HEK293 (cell line): ENCODE results near the gene UNK.
A peak's percentile ranks its signal among the peaks of the same experiment; 100 is the strongest.

Source experiments
- CTCF ChIA-PET: fragments of 350-600 bp; formaldehyde crosslinking; extraction: SDS; loops from one replicate; lab custom pipeline; 2021; ENCODE audit warnings: antibody characterized with exemption; lab: Yijun Ruan, JAX
- POLR2A ChIA-PET: fragments of 300-600 bp; formaldehyde crosslinking; extraction: SDS; loops from one replicate; lab custom pipeline; 2020; ENCODE audit warnings: antibody characterized with exemption, inconsistent platforms; lab: Yijun Ruan, JAX
- H3K27ac ChIP-seq: fragments of 200-500 bp; sonication (Bioruptor generic); 2 replicates; pipeline ENCODE4 v1.5.1; 2014; ENCODE audit warnings: low read depth, low read length, control low read depth, inconsistent platforms; ENCODE audit errors: extremely low read depth
- H3K36me3 ChIP-seq, 2 experiments: fragments of 200-500 bp in 1 of 2; sonication (Bioruptor generic) in 1 of 2; 1 replicate in 1 of 2; 2 replicates in 1 of 2; pipeline ENCODE4 v1.5.1; 2014 to 2017; ENCODE audit warnings: inconsistent platforms in 2 of 2, low read length in 2 of 2; ENCODE audit not compliant: control insufficient read depth in 2 of 2, insufficient read depth in 1 of 2
- H3K4me1 ChIP-seq: fragments of 200-500 bp; sonication (Bioruptor generic); 2 replicates; pipeline ENCODE4 v1.5.1; 2014; ENCODE audit warnings: mild to moderate bottlenecking, low read length, inconsistent platforms; ENCODE audit not compliant: control insufficient read depth, insufficient read depth
- H3K4me3 ChIP-seq: 2 replicates; pipeline ENCODE4 v1.5.1; 2011; ENCODE audit warnings: low read depth, mild to moderate bottlenecking, control low read depth, low read length, moderate library complexity
- H3K9me3 ChIP-seq: fragments of 200-500 bp; sonication (Bioruptor generic); 2 replicates; pipeline ENCODE4 v1.5.1; 2014; ENCODE audit warnings: low read depth, low read length, inconsistent platforms; ENCODE audit not compliant: control insufficient read depth, insufficient read depth
- BCL11A ChIP-seq: fragments of 450-650 bp; formaldehyde crosslinking; IDR thresholded peaks from 2 replicates; pipeline ENCODE4 v1.5.1; 2016; ENCODE audit warnings: low read depth, missing biosample characterization, missing genetic modification characterization
- GLIS1 ChIP-seq: fragments of 450-650 bp; formaldehyde crosslinking; IDR thresholded peaks from 2 replicates; pipeline ENCODE4 v1.5.1; 2016; ENCODE audit warnings: missing biosample characterization, missing genetic modification characterization
- GLIS2 ChIP-seq: fragments of 450-650 bp; formaldehyde crosslinking; IDR thresholded peaks from 2 replicates; pipeline ENCODE4 v1.5.1; 2016; ENCODE audit warnings: missing biosample characterization, missing genetic modification characterization
- KLF8 ChIP-seq: fragments of 450-650 bp; formaldehyde crosslinking; IDR thresholded peaks from 2 replicates; pipeline ENCODE4 v1.5.1; 2016; ENCODE audit warnings: missing biosample characterization, missing genetic modification characterization
- SCRT1 ChIP-seq: fragments of 450-650 bp; formaldehyde crosslinking; IDR thresholded peaks from 2 replicates; pipeline ENCODE4 v1.5.1; 2016; ENCODE audit warnings: missing biosample characterization, missing genetic modification characterization, borderline replicate concordance
- SP2 ChIP-seq: fragments of 450-650 bp; formaldehyde crosslinking; IDR thresholded peaks from 2 replicates; pipeline ENCODE4 v1.5.1; 2016; ENCODE audit warnings: missing biosample characterization, missing genetic modification characterization
- SP7 ChIP-seq: fragments of 450-650 bp; formaldehyde crosslinking; IDR thresholded peaks from 2 replicates; pipeline ENCODE4 v1.5.1; 2016; ENCODE audit warnings: missing biosample characterization, missing genetic modification characterization
- YY1 ChIP-seq: fragments of 450-650 bp; formaldehyde crosslinking; IDR thresholded peaks from 2 replicates; pipeline ENCODE4 v1.5.1; 2018; ENCODE audit warnings: missing biosample characterization, missing genetic modification characterization
- ZFP69B ChIP-seq: fragments of 450-650 bp; formaldehyde crosslinking; IDR thresholded peaks from 2 replicates; pipeline ENCODE4 v1.5.1; 2016; ENCODE audit warnings: missing biosample characterization, missing genetic modification characterization
- ZNF10 ChIP-seq: fragments of 450-650 bp; formaldehyde crosslinking; IDR thresholded peaks from 2 replicates; pipeline ENCODE4 v1.5.1; 2017; ENCODE audit warnings: missing biosample characterization, missing genetic modification characterization
- ZNF132 ChIP-seq: fragments of 450-650 bp; formaldehyde crosslinking; IDR thresholded peaks from 2 replicates; pipeline ENCODE4 v1.5.1; 2017; ENCODE audit warnings: missing biosample characterization, missing genetic modification characterization, borderline replicate concordance
- ZNF155 ChIP-seq: fragments of 450-650 bp; formaldehyde crosslinking; IDR thresholded peaks from 2 replicates; pipeline ENCODE4 v1.5.1; 2016; ENCODE audit warnings: missing biosample characterization, missing genetic modification characterization
- ZNF175 ChIP-seq: fragments of 450-650 bp; formaldehyde crosslinking; IDR thresholded peaks from 2 replicates; pipeline ENCODE4 v1.5.1; 2016; ENCODE audit warnings: missing biosample characterization, missing genetic modification characterization
- ZNF221 ChIP-seq: fragments of 450-650 bp; formaldehyde crosslinking; IDR thresholded peaks from 2 replicates; pipeline ENCODE4 v1.5.1; 2017; ENCODE audit warnings: missing biosample characterization, missing genetic modification characterization, borderline replicate concordance
- ZNF350 ChIP-seq: fragments of 450-650 bp; formaldehyde crosslinking; IDR thresholded peaks from 2 replicates; pipeline ENCODE4 v1.5.0; 2017; ENCODE audit warnings: missing biosample characterization, mild to moderate bottlenecking, missing genetic modification characterization
- ZNF48 ChIP-seq: fragments of 450-650 bp; formaldehyde crosslinking; IDR thresholded peaks from 2 replicates; pipeline ENCODE4 v1.5.1; 2016; ENCODE audit warnings: missing biosample characterization, missing genetic modification characterization
- ZNF529 ChIP-seq: fragments of 450-650 bp; formaldehyde crosslinking; IDR thresholded peaks from 2 replicates; pipeline ENCODE4 v1.5.1; 2017; ENCODE audit warnings: missing genetic modification characterization, missing biosample characterization; ENCODE audit not compliant: insufficient replicate concordance
- TF ChIP-seq, protein P1 (sequence below): fragments of 450-650 bp; formaldehyde crosslinking; IDR thresholded peaks from 2 replicates; pipeline ENCODE4 v1.5.1; 2016; ENCODE audit warnings: missing biosample characterization, missing genetic modification characterization
- TF ChIP-seq, protein P2 (sequence below): fragments of 450-650 bp; formaldehyde crosslinking; IDR thresholded peaks from 2 replicates; pipeline ENCODE4 v1.5.1; 2016; ENCODE audit warnings: missing biosample characterization, missing genetic modification characterization
- TF ChIP-seq, protein P3 (sequence below): fragments of 450-650 bp; formaldehyde crosslinking; IDR thresholded peaks from 2 replicates; pipeline ENCODE4 v1.5.1; 2016; ENCODE audit warnings: missing biosample characterization, missing genetic modification characterization, borderline replicate concordance
- TF ChIP-seq, protein P4 (sequence below): fragments of 450-650 bp; formaldehyde crosslinking; optimal IDR thresholded peaks from 2 replicates; pipeline ENCODE3; 2016; ENCODE audit warnings: missing biosample characterization, mild to moderate bottlenecking, missing genetic modification characterization
- TF ChIP-seq, protein P5 (sequence below): fragments of 450-650 bp; formaldehyde crosslinking; IDR thresholded peaks from 2 replicates; pipeline ENCODE4 v1.5.1; 2016; ENCODE audit warnings: missing biosample characterization, missing genetic modification characterization

UNK gene

DNA sequence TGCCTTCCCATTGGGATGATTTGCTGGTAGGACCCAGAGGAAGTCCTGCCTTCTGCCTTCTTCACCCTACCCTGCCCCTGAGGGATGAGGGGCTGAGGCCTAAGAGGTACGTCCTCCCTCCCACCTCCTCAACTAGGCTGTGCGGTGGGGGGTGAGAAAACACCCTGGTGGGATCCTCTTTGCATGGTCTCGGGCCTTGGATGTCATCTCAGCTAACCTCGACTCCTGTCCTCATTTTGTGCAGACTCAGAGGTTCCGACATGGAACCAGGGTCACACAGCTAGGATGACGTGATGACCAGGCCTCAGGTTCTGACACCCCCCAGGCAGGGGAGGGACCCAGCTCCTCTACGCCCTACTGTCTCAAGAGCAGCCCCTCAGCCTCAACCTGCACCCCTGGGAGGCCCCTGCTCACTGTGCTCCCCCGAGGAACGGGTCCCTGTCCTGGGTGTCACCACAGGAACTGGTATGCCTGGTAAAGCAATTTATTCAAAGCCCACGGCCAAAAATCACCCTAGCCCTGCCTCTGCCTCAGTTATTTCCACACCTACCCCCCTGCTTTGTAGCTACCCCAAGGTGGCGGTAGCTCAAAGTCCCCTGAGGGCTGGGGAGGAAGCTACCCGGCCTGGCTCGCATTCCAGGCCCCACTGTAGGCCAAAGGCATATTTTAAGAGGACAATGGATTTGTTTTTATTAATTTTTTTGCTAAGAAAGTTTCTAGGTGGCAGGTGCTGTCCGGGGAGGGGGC is 42.1 kb downstream of the UNK start:
- H3K4me1 ChIP-seq: no peaks in the 10 kb centered on the region
- no peak overlapping the region for H3K4me3 ChIP-seq
- peak overlapping the region; percentile 55 for H3K27ac ChIP-seq
- ChIA-PET CTCF (interaction anchor here (0.6 to 4.0 kb wide), 17 partner anchors 10 to 228 kb away, joined by 3 to 25 read pairs (median 3); partner anchors contain the start of gene UNK), POLR2A (interaction anchor here (1.0 to 2.9 kb wide), 7 partner anchors 12 to 63 kb away, joined by 3 to 23 read pairs (median 8); partner anchors contain the start of gene WBP2)
- TF ChIP-seq ZNF48 (tag by site-specific recombination) (no peak), ZNF221 (tag by site-specific recombination) (no peak), BCL11A (tag by site-specific recombination) (no peak), SCRT1 (no peak), ZNF529 (tag by site-specific recombination) (no peak)
- peaks cover 0 to 46% of the 10 kb centered on the region in 2 experiments; a peak in 2 of 3 replicates for H3K36me3 ChIP-seq
- H3K9me3 ChIP-seq: no peaks in the 10 kb centered on the region

DNA sequence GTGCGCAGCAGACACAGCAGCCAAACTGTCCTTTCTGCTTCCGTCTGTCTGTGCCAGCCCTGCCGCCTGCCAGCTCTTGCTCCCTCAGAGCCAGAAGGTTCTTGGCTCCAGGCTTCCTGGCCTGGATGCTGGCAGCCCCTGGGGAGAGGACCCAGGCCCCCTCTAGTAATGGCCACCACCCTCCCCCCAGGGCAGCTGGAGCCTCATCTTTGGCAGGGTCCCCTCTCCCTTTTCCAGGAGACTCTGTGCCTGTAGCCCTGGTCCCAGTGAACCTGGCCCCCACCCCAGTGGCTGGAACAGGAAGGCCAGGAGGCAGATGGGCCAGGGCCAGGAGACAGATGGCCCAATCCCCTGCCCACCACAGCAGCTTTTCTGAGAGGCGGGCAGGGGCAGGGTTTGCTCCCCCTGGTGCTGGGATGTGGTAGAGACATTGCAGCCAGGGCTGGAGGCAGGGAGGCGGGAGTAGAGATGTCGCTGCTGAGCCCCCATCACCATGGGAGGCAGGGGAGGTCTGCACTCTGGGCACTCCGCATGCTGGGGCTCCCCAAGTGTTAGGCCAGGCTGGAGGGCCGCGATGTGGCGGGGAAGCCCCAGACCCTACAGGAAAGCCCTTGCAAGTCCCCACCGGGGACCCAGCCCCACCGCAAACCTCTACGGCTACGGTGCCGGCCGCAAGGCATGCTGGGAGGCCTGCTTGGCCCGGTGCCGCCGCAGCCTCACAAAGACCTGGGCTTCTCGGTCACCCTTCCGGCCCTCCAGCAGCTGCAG is 42.9 kb downstream of the UNK start:
- Histone ChIP-seq H3K27ac (peak overlapping the region; percentile 55), H3K4me1 (no peaks in the 10 kb centered on the region), H3K36me3 (peaks cover 0 to 38% of the 10 kb centered on the region in 2 experiments; a peak in 2 of 3 replicates), H3K9me3 (no peaks in the 10 kb centered on the region), H3K4me3 (no peak overlapping the region)
- CTCF ChIA-PET: interaction anchor here (0.6 to 4.0 kb wide), 17 partner anchors 9 to 227 kb away, joined by 3 to 25 read pairs (median 4); partner anchors contain the start of genes GALK1 and UNK
- POLR2A ChIA-PET: interaction anchor here (0.5 to 2.9 kb wide), 8 partner anchors 12 to 62 kb away, joined by 3 to 23 read pairs (median 6); partner anchors contain the start of gene WBP2
- TF ChIP-seq, protein P1, sequence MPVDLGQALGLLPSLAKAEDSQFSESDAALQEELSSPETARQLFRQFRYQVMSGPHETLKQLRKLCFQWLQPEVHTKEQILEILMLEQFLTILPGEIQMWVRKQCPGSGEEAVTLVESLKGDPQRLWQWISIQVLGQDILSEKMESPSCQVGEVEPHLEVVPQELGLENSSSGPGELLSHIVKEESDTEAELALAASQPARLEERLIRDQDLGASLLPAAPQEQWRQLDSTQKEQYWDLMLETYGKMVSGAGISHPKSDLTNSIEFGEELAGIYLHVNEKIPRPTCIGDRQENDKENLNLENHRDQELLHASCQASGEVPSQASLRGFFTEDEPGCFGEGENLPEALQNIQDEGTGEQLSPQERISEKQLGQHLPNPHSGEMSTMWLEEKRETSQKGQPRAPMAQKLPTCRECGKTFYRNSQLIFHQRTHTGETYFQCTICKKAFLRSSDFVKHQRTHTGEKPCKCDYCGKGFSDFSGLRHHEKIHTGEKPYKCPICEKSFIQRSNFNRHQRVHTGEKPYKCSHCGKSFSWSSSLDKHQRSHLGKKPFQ (tag by site-specific recombination): no peak
- TF ChIP-seq ZNF132: no peak
- peak; percentile 35; the same call in 1 of the 2 replicates for TF ChIP-seq SP2
- TF ChIP-seq, protein P2, sequence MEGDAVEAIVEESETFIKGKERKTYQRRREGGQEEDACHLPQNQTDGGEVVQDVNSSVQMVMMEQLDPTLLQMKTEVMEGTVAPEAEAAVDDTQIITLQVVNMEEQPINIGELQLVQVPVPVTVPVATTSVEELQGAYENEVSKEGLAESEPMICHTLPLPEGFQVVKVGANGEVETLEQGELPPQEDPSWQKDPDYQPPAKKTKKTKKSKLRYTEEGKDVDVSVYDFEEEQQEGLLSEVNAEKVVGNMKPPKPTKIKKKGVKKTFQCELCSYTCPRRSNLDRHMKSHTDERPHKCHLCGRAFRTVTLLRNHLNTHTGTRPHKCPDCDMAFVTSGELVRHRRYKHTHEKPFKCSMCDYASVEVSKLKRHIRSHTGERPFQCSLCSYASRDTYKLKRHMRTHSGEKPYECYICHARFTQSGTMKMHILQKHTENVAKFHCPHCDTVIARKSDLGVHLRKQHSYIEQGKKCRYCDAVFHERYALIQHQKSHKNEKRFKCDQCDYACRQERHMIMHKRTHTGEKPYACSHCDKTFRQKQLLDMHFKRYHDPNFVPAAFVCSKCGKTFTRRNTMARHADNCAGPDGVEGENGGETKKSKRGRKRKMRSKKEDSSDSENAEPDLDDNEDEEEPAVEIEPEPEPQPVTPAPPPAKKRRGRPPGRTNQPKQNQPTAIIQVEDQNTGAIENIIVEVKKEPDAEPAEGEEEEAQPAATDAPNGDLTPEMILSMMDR (tag by site-specific recombination): peak; percentile 88
- TF ChIP-seq, protein P3, sequence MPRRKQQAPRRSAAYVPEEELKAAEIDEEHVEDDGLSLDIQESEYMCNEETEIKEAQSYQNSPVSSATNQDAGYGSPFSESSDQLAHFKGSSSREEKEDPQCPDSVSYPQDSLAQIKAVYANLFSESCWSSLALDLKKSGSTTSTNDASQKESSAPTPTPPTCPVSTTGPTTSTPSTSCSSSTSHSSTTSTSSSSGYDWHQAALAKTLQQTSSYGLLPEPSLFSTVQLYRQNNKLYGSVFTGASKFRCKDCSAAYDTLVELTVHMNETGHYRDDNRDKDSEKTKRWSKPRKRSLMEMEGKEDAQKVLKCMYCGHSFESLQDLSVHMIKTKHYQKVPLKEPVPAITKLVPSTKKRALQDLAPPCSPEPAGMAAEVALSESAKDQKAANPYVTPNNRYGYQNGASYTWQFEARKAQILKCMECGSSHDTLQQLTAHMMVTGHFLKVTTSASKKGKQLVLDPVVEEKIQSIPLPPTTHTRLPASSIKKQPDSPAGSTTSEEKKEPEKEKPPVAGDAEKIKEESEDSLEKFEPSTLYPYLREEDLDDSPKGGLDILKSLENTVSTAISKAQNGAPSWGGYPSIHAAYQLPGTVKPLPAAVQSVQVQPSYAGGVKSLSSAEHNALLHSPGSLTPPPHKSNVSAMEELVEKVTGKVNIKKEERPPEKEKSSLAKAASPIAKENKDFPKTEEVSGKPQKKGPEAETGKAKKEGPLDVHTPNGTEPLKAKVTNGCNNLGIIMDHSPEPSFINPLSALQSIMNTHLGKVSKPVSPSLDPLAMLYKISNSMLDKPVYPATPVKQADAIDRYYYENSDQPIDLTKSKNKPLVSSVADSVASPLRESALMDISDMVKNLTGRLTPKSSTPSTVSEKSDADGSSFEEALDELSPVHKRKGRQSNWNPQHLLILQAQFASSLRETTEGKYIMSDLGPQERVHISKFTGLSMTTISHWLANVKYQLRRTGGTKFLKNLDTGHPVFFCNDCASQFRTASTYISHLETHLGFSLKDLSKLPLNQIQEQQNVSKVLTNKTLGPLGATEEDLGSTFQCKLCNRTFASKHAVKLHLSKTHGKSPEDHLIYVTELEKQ (tag by site-specific recombination): no peak
- TF ChIP-seq, protein P4, sequence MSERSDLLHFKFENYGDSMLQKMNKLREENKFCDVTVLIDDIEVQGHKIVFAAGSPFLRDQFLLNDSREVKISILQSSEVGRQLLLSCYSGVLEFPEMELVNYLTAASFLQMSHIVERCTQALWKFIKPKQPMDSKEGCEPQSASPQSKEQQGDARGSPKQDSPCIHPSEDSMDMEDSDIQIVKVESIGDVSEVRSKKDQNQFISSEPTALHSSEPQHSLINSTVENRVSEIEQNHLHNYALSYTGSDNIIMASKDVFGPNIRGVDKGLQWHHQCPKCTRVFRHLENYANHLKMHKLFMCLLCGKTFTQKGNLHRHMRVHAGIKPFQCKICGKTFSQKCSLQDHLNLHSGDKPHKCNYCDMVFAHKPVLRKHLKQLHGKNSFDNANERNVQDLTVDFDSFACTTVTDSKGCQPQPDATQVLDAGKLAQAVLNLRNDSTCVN (tag by site-specific recombination): peak; percentile 13
- no peak for TF ChIP-seq ZNF10 (tag by site-specific recombination)
- TF ChIP-seq ZNF175 (tag by site-specific recombination): no peak
- peak; percentile 43 for TF ChIP-seq GLIS1 (tag by site-specific recombination)
- TF ChIP-seq SP7 (tag by site-specific recombination): no peak
- 0 out of 2 replicates have a peak, but pooled peaks have one; percentile 12 for TF ChIP-seq KLF8
- no peak for TF ChIP-seq ZNF155 (tag by site-specific recombination)
- peak; percentile 35 for TF ChIP-seq GLIS2 (tag by site-specific recombination)
- TF ChIP-seq, protein P5, sequence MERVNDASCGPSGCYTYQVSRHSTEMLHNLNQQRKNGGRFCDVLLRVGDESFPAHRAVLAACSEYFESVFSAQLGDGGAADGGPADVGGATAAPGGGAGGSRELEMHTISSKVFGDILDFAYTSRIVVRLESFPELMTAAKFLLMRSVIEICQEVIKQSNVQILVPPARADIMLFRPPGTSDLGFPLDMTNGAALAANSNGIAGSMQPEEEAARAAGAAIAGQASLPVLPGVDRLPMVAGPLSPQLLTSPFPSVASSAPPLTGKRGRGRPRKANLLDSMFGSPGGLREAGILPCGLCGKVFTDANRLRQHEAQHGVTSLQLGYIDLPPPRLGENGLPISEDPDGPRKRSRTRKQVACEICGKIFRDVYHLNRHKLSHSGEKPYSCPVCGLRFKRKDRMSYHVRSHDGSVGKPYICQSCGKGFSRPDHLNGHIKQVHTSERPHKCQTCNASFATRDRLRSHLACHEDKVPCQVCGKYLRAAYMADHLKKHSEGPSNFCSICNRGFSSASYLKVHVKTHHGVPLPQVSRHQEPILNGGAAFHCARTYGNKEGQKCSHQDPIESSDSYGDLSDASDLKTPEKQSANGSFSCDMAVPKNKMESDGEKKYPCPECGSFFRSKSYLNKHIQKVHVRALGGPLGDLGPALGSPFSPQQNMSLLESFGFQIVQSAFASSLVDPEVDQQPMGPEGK: peak; percentile 62; the same call in 1 of the 2 replicates
- TF ChIP-seq YY1: no peak
- no peak for TF ChIP-seq ZNF350 (tag by site-specific recombination)
- TF ChIP-seq ZFP69B (tag by site-specific recombination): no peak
